Cerebellar nuclear complex (tissue), 1 donor: ENCODE data around the gene PDHX.
"Not testable (repeated sequence)": the region's sequence is repeated elsewhere in the genome, so short reads cannot be mapped to it uniquely, and the experiment has no call there.

Experiments
- DNase-seq, 2 experiments: peaks; one replicate each; lab custom pipeline; 2025; lab: John Stamatoyannopoulos, UW

Gene PDHX

DNA sequence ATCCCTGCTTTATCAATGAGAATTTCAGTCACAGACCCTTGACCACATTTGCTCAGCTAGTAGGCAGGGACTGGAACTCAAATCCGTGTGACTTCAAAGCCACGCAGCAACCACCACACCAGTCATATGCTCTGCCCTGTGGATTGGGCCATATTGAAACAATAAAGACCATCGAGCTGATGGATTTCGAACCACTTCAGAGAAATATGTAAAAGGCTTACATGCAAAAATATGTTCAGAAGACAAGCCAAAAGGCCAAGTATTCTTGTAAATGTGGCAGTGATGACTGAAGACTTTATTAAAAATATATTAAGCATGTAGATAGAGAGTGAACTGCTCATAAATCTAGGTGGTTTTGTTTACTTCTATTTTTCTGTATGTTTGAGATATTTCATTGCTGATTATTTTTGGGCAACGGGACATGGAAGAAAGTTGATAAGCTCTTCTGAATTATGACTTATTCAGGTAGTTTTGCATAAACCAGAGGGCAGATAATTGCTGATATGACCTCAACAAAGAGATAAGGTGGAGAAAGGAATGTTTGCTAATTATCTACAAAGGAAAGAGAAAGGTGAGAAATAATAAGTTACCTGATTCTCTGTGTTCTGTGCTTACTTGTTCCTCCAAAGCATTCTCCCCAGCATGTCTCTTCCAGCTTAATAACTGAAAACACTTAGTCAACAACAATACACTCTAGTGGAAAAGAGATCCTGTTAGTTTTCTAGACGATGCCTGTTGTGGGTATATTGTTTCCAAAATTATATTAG, 99.4 kb downstream of the PDHX start:
- no peak for DNase-seq

DNA sequence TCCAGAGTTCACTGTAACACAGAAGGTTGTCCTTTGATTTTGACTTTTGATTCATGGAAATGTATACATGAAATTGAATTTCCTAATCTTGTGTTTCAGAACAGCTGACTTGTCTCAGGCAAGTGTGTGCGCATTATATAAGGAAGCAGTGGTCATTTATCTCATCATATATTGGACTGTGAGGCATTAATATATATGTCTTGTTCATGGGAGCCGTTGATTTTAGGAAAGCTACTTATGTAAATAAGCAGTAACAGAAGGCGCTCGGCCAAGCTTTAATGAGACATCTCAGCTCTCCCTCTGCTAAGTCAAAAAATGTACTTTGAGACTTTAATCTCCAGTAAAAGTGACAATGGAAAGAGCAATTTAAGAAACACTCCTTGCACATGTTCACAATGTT, 100.5 kb downstream of the PDHX start:
- DNase-seq: no peak

DNA sequence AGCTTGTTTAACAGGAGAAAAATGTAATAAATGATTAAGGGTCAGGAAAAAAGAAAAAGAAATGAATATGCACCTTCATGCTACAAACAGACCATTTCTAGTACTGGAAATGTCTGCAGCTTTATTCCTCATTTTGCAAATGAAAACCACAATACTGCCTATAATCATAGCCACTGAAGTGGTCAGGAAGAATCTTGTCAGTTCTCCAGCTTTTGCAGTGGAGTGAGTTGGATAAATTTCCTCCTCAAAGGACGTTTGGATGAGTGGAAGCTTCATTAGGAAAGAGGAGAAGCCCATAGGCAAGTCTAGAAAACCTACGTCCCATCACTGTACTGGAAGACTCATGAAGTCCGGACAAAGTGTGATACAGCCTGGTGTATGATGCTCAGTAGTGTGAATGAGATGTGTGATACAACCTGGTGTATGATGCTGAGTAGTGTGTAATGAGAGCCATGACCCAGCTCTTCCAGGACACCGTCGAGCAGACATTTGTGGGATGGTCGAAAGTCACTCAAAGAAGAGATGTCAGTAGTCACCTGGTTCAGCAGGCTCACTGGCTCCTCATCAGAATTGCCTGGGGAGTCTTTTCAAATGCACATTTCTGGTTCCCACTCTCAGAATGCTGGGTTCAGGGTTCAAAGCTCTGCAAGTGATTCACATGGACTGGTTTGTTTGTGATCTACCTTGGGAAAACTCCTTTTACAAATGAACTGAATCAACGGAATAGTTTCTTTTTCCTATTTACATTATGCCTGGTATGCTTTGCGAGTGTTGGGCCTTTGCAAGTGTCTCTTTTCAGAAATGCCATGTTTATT, 101.3 kb downstream of the PDHX start:
- DNase-seq: no peak

DNA sequence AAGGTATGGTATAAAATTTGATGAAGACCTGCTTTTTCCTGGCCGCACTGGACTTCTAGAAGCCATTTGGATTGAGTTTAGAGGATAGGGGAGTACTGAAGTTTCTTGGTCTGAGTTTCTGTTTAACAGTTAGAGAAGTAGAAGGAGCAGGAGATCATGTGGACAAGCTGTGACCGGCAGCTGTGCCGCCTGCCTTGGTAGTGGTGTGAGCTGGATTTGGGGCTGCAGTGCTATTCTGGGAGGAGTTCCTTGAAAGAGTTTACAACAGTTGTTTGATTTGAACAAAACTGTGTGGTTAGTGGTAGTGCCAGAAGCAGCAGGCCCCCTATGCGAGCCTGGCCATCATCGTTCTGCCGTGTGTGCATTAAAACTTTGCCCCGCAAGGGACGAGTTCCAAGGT, 105.2 kb downstream of the PDHX start:
- DNase-seq: no peak

DNA sequence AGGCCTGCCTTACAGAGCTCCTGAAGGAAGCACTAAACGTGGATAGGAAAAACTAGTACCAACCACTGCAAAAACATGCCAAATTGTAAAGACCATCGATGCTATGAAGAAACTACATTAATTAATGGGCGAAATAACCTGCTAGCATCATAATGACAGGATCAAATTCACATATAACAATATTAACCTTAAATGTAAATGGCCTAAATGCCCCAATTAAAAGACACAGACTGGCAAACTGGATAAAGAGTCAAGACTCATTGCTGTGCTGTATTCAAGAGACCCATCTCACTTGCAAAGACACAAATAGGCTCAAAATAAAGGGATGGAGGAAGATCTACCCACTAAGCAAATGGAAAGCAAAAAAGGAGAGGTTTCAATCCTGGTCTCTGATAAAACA, 107.5 kb downstream of the PDHX start:
- not testable (repeated sequence) for DNase-seq

DNA sequence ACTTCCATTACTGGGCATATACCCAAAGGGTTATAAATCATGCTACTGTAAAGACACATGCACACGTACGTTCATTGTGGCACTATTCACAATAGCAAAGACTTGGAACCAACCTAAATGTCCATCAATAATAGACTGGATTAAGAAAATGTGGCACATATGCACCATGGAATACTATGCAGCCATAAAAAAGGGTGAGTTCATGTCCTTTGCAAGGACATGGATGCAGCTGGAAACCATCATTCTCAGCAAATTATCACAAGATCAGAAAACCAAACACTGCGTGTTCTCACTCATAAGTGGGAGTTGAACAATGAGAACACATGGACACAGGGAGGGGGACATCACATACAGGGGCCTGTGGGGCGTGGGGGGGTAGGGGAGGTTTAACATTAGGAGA, 111.6 kb downstream of the PDHX start:
- DNase-seq: not testable (repeated sequence)

DNA sequence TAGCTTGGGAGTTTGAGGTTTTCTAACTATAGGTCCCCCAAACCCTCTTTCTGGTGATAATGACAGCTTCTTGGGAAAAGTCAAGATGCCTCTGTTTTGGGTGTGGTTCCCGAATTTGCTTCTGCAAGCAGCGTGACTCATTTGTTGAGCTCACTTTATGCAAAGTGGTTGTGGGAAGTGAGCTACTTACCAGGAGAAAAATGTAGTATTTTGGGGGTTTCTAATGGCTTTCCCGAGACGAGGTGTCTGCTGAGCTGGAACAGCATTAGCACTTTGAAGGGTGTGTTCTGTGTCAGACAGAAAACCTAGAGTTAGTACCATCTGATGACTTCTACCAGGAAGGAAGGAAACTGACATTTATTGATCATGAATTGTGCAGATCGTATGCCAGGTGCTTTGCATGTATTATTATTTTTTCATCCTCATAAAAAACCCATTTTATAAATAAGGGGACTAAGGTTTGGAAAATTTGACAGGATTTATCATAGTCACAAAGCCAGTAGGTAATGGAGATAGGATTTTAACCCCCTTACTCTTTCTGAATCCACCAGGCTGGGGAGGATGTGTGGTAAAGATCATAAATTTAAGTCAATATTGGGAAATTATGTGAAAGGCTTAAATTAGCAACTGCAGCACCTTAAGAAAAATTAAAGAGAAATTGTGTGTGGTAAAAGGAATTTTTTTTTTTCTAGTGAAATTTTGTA, 113.7 kb downstream of the PDHX start:
- no peak for DNase-seq

DNA sequence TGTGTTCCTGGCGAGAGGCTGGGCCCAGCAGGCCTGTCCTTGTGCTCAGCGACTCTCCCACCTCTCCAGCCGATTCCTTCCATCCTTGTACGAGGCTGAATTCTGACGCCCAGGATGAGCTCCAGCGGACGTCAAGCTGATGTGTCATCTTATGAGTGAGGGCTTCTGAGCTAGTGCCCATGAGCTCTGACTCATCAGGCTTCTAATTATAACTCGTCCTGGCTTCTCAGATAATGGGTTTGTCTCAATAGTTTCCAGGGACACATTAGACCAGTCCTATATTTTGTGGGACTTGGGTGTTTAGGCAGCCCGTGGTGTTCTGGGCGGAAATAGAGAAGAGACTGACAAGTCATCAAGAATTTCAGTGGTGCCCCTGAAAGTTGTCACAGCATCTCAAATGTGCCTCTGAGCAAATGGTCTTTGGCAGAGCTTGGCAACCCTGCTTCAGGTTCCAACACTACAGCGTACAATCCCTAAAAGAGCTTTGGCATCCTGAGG, 114.3 kb downstream of the PDHX start:
- DNase-seq: no peak

DNA sequence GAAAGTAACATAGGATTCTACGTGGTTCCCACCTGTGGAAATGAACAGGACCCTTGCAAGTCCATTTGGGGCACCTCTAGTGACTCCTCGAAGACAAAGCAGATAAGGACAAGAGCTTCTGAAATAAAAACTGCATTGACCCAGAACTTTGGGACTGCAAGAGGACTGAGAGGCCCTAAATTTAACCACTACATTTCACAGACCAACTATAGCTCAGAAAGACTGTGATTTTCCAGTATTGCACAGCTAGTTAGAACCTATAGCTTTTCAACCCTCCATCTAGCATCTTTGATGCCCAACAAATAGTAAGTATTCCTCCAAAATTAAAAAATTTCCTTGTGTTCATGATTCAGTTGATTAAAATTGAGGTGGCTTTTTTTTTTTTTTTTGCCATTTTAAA, 114.9 kb downstream of the PDHX start:
- no peak for DNase-seq

DNA sequence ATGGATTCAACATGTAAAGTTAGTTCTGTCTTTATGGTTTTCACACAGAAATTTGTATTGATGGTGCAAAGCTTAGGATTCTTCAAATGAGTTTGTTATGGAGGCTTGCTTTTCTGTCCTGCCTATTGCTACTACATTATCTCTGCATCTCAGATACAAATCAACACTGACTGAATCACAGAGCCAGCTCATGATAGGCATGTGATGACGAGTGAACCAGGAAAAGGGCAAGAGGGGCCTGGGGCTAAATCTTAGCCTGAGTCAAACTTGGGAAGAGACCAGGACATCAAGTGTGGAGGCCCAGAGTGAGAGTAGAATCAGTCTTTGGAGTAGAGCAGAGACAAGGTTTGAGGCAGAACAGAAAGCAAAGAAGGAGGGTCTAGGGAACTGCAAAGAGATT, 115.4 kb downstream of the PDHX start:
- DNase-seq: no peak

DNA sequence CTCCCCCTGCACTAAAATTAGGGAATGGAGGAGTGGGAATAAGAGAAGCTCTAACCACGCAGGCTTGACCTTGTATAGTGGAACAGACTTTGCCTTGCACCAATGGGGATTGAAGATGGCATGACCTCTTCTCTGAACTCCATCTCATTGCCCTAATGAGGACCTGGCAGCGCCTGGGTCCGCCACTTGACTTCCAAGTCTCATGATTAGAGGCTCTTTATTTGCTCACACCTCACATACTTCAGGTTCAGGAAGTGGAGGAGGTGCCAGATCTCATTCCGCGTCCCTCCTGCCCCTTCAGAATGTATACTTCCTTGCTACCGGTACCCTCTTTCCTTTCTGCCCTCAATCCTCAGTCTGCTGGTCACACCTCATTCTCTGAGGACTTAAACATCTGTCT, 116.6 kb downstream of the PDHX start:
- DNase-seq: no peak

DNA sequence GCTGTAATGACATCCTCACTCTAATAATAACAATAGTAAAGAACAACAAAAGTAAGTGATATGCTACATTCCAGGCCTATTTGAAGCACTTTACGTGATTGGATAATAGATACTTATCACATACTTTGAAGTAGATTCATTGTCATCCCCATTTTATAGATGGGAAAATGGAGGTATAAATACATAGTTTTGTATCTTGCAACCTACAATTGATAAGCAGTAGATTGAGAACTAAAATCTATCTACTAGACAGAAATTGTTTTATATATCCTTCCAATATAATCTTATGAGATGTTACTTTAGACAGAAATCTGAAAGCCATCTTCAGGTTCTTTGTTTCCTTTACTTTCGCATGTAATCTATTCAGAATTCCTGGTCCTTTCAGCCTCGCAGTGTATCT, 118.0 kb downstream of the PDHX start:
- DNase-seq: no peak

DNA sequence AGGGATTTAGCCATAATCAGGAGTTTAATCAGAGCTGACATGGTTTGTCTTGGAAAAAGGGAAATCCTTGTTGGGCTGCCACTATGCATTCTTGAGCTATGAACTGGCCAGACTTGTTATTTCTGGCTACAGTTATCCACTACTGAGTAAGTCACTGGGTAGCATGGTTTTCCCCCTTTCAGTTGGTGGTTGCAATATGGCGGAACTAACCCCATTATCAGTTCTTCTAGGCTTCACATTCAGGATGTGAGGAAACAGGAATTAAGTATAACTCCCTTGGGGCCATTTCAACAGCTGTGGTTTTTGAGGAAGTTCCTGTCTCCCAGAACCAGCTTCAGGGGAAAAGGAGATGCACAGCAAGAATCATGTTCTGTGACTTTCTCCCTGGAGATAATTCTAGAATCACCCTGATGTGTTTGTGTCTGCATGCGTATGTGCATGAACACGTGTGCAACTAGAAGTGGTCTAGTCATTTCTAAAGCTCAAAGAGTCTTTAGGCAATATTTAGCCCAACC, 119.5 kb downstream of the PDHX start:
- DNase-seq: no peak

DNA sequence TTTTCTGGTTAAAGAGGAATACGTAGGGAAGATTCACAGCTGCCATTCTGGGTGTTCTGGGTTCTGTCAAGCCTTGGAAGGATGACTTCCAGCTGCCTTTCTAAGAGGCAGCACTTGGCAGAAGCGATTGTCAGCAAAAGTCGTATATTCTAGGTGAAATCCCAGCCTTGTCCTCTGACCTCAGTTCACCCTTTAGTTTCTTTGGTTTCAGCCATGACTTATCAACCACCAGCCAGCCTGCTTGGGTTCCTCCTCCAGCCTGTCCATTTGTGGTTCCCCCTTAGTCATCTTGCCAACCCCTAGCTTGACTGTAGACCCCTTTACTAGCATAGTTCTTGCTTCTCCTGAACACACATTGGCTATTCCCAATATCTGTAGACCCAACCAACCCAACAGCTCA, 120.2 kb downstream of the PDHX start:
- no peak for DNase-seq

DNA sequence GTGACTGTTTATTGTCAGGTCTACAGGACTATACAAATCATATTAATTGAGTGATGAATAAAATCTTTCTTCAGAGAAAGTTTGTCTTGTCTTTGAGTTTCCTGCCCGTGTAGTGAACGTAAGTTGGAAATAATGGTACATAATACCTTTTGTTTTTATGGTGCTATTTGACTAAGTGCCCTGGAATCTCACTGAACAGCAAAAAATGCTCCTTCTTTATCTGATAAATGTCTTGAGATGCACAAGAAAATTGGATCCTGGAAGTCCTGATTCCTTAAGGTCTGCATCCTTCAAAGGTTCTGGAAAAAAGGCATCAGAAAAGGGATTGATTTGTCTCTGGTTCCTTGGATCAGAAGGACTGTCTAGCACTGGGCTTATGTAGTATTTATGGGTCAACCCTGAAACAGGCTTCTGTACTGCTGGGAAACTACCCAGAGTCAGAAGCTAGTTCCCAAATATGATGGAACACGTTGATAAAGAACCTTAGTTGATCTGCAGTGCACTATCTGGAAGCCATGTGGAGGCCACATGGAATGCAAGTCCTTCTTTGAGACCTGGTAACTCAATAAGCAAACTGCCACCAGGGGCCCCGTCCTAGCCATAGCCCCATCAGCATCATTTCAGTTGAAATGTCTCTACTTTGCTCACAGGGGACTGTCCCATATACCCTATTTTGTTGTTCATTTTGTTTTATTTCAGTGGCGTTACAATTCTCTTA, 122.0 kb downstream of the PDHX start:
- DNase-seq: no peak

DNA sequence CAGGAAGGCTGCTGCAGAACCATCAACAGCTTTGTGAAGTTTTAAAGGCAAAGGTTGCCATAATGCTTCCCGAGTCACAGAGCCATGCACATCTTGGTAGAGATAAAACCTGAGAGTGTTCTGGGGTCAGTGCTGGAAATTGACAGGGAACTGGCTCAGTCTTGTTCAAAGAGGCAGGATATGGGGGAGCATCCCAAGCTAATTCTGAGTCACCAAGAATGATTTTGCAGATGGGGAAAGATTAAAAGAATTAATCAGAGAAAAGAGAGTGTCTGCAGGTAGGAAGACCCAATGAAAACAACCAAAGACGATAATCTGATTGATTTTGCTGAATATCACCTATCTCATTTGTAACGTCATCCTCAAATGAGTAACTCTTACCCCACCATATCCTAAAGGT, 122.7 kb downstream of the PDHX start:
- no peak for DNase-seq

DNA sequence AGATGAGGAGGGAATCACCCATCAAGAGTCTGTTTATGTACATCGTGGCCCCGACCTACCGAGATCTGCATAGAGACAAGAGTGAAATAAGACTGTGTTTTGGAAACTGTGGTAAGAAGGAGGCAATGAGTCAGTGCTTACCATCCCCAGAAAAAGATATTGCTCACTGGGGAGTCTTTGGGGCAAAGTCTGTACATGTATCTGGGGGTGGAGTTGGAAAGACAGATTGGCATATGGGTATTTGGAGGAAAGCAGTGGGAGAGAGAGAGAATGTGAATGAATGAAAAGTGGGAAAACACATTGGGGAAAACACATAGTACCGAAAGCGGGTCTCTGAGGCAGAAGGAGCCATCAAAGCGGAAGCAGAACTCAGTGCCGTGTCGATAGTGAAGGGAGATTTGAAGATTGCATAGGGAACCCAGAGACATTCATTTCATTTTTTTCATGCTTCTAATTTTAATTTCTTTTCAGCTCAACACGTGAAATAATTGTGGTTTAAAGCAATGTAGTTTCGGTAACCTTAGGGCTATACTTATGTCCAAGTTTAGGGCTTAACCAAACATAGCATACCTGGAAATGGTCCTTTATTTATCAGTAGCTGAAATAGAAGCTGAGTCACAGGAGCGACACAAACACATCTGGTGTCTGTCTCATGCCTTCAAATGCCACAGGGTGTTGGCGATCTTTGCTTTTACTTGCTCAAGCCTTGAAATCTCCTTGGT, 124.0 kb downstream of the PDHX start:
- no peak for DNase-seq

DNA sequence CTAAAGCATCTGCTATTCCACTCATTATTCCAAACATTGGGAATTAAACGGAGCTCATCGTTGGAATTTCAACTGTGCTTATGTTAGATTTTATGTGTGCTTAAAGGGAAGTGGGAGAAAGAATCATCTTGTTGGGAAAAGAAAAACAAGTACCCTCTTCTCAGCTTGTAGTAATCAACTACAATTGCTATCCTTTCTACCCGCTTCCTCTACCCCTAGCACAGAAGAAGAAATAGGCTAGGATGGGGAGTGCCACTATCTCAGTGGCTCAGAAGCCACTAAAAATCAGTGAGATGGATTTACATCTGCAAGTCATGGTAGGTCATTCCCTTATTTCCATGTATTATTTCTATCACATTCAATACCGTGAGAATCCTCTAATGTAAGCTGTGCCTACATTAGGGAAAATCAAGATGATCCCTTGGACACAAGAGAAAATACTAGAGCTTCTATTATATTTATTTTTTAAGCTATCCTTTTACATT, 124.7 kb downstream of the PDHX start:
- no peak for DNase-seq

DNA sequence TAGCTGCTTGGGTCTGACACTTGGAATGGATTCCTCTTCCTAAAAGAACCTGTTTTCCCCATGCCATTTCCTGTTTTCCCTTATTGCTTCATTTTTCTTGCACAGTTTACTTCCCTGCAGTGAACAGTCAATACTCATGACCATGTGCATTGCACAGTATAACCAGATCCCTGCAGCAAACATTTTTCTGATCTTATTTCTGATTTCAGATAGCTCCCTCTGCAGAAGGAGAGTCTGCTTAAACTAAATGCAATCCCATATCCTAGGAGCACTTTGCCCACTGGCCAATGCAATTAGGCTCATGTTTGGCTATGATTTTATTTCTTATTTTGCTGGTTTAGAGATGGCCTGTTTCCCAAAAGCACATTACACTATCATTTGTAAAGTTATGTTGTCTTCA, 125.8 kb downstream of the PDHX start:
- DNase-seq: no peak

DNA sequence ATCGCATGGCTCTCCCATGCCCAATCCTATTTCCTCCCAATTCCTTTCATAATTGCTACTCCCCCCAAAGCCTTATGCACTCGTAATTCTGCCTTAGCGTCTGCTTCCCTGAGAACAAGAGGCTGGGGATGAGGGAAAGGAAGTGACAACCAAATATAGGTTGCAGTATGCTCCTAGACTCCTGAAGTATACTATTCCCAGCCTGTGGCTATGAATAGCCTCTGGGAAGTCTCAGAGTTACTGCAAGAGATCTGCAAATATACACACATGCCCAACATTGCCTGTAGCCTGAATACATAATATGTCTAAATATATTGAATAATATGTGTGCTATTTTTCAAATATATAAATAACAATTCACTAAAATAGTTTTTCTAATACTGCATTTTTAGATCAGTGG, 126.5 kb downstream of the PDHX start:
- DNase-seq: no peak

DNA sequence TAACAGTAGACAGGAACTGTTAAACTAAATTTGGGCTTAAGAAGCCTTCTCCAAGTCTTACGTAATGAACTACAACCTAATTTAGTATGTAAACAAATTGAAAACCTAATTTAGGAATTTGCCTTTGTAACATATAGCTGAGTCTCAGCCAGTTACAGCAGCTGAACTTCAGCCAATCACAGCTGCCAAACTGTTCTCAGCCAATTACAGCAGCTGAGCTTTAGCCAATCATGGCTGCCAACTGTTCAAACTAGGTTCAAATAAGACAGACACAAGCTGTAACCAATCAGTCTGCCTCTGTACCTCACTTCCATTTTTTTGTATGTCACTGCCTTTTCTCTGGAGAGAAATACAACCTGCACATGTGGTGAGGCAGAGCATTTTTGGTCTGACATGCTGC, 127.5 kb downstream of the PDHX start:
- no peak for DNase-seq
